H1 (cell line): Measurements from ENCODE around the gene TRPM1. TPM values are rescaled to one million over a fixed set of nuclear protein-coding genes. Genes with fewer than 3 reads are reported as not detected.

ENCODE experiments used
- CTCF ChIA-PET: fragments of 300-600 bp; sonication (Branson Sonifier 250); formaldehyde crosslinking; loops from one replicate; lab custom pipeline; 2021; ENCODE audit not compliant: partially characterized antibody; lab: Charles Lee
- POLR2A ChIA-PET: fragments of 300-600 bp; sonication (Branson Sonifier 250); formaldehyde crosslinking; loops from one replicate; lab custom pipeline; 2021; ENCODE audit warnings: inconsistent platforms; ENCODE audit not compliant: partially characterized antibody; lab: Charles Lee
- DNase-seq, 2 experiments: peaks; one replicate each; pipeline versions ENCODE4 v3.0.0 to v3.0.0-alpha.2; 2010 to 2022; ENCODE audit warnings: low spot score in 2 of 2, low read depth in 1 of 2, mixed read lengths in 1 of 2
- FAIRE-seq: peaks from 2 replicates; lab custom pipeline; 2011; peaks lifted over from hg19 to GRCh38; lab: Jason Lieb, UNC
- H2AFZ ChIP-seq: 2 replicates; pipeline ENCODE4 v1.8.1; 2012; ENCODE audit warnings: low read length, inconsistent platforms
- H2AK5ac ChIP-seq: 2 replicates; pipeline ENCODE4 v1.6.1; 2013; ENCODE audit warnings: low read depth, low read length
- H2BK120ac ChIP-seq: replicated peaks from 2 replicates; pipeline ENCODE3; 2013; ENCODE audit warnings: low read depth, low read length, inconsistent platforms
- H2BK12ac ChIP-seq: 2 replicates; pipeline ENCODE4 v1.6.1; 2013; ENCODE audit warnings: low read depth, low read length
- H2BK15ac ChIP-seq: 2 replicates; pipeline ENCODE4 v1.6.1; 2013; ENCODE audit warnings: low read length
- H2BK20ac ChIP-seq: 2 replicates; pipeline ENCODE4 v1.6.1; 2013; ENCODE audit warnings: low read length
- H2BK5ac ChIP-seq: 2 replicates; pipeline ENCODE4 v1.6.1; 2013; ENCODE audit warnings: low read depth, low read length
- H3K14ac ChIP-seq: 2 replicates; pipeline ENCODE4 v1.6.1; 2013; ENCODE audit warnings: inconsistent platforms; ENCODE audit not compliant: insufficient read length
- H3K18ac ChIP-seq: 2 replicates; pipeline ENCODE4 v1.6.1; 2013; ENCODE audit warnings: low read length; ENCODE audit errors: extremely low read depth
- H3K23ac ChIP-seq: 2 replicates; pipeline ENCODE4 v1.6.1; 2013; ENCODE audit warnings: inconsistent platforms; ENCODE audit not compliant: insufficient read length
- H3K23me2 ChIP-seq: 2 replicates; pipeline ENCODE4 v1.6.1; 2013; ENCODE audit warnings: low read depth, low read length
- H3K27ac ChIP-seq: 2 replicates; pipeline ENCODE4 v1.6.1; 2011; ENCODE audit warnings: low read depth, low read length, inconsistent platforms
- H3K27me3 ChIP-seq, 4 experiments: replicated peaks in 1 of 4; 1 replicate in 1 of 4; 2 replicates in 3 of 4; pipeline versions ENCODE4 v1.6.1 to v1.8.1; 2011 to 2013; ENCODE audit warnings: low read length in 3 of 4, mild to moderate bottlenecking in 3 of 4, inconsistent platforms in 2 of 4, mixed read lengths in 2 of 4, moderate library complexity in 1 of 4; ENCODE audit not compliant: control insufficient read depth in 3 of 4, insufficient read depth in 3 of 4; ENCODE audit errors: extremely low read depth in 1 of 4
- H3K36me3 ChIP-seq, 4 experiments: 2 replicates each; pipeline versions ENCODE4 v1.6.1 to v1.8.1; 2011 to 2013; ENCODE audit warnings: mild to moderate bottlenecking in 4 of 4, low read length in 3 of 4, moderate library complexity in 2 of 4, control low read depth in 1 of 4, inconsistent platforms in 1 of 4; ENCODE audit not compliant: insufficient read depth in 4 of 4, control insufficient read depth in 2 of 4
- H3K4ac ChIP-seq: replicated peaks from 2 replicates; pipeline ENCODE3; 2013; ENCODE audit warnings: low read length, low read depth, mixed read lengths, inconsistent platforms; ENCODE audit not compliant: insufficient read length
- H3K4me1 ChIP-seq, 4 experiments: replicated peaks in 1 of 4; 1 replicate in 1 of 4; 2 replicates in 3 of 4; pipeline versions ENCODE4 v1.6.1 to v1.8.1; 2011 to 2013; ENCODE audit warnings: low read length in 3 of 4, inconsistent platforms in 2 of 4, mixed read lengths in 1 of 4; ENCODE audit not compliant: insufficient read depth in 4 of 4, control insufficient read depth in 3 of 4
- H3K4me2 ChIP-seq, 2 experiments: 2 replicates each; pipeline versions ENCODE4 v1.6.1 to v1.8.1; 2011 to 2013; ENCODE audit warnings: low read depth in 2 of 2, low read length in 2 of 2, control low read depth in 1 of 2, inconsistent platforms in 1 of 2, mild to moderate bottlenecking in 1 of 2; ENCODE audit not compliant: insufficient read depth in 1 of 2
- H3K4me3 ChIP-seq, 4 experiments: fragments of 200-600, 300-600 bp in 1 of 4; sonication (generic), shearing (Covaris generic), sonication (Bioruptor Twin) in 1 of 4; 2 replicates each; pipeline versions ENCODE4 v1.5.1 to v1.8.1; 2011 to 2016; ENCODE audit warnings: low read length in 4 of 4, low read depth in 3 of 4, control low read depth in 2 of 4, inconsistent platforms in 2 of 4, mild to moderate bottlenecking in 2 of 4, mixed read lengths in 1 of 4, moderate library complexity in 1 of 4; ENCODE audit not compliant: insufficient read depth in 2 of 4; ENCODE audit errors: extremely low read depth in 1 of 4
- H3K56ac ChIP-seq: replicated peaks from 2 replicates; pipeline ENCODE3; 2013; ENCODE audit warnings: low read depth, mild to moderate bottlenecking, mixed read lengths, low read length, inconsistent platforms; ENCODE audit not compliant: insufficient read length
- H3K79me1 ChIP-seq: 2 replicates; pipeline ENCODE4 v1.6.1; 2013; ENCODE audit warnings: low read depth, low read length, control low read depth
- H3K79me2 ChIP-seq, 2 experiments: 2 replicates each; pipeline versions ENCODE4 v1.6.1 to v1.8.1; 2012 to 2013; ENCODE audit warnings: low read length in 2 of 2, mild to moderate bottlenecking in 2 of 2, inconsistent platforms in 1 of 2; ENCODE audit not compliant: insufficient read depth in 2 of 2, control insufficient read depth in 1 of 2
- H3K9ac ChIP-seq, 4 experiments: replicated peaks in 1 of 4; 1 replicate in 1 of 4; 2 replicates in 3 of 4; pipeline versions ENCODE4 v1.6.1 to v1.8.1; 2011 to 2013; ENCODE audit warnings: low read depth in 3 of 4, low read length in 3 of 4, control low read depth in 2 of 4, mild to moderate bottlenecking in 2 of 4, moderate library complexity in 2 of 4, inconsistent platforms in 1 of 4; ENCODE audit errors: extremely low read depth in 1 of 4
- H3K9me3 ChIP-seq, 2 experiments: 2 replicates each; pipeline versions ENCODE4 v1.6.1 to v1.8.1; 2012 to 2013; ENCODE audit warnings: mild to moderate bottlenecking in 2 of 2, moderate library complexity in 2 of 2, control low read depth in 1 of 2, inconsistent platforms in 1 of 2, low read depth in 1 of 2, low read length in 1 of 2, mixed read lengths in 1 of 2; ENCODE audit not compliant: insufficient read depth in 2 of 2
- H4K20me1 ChIP-seq, 2 experiments: replicated peaks in 1 of 2; 2 replicates each; pipeline versions ENCODE3 to v1.8.1; 2011 to 2013; ENCODE audit warnings: inconsistent platforms in 2 of 2, low read length in 2 of 2, mild to moderate bottlenecking in 1 of 2; ENCODE audit not compliant: insufficient read depth in 2 of 2, control insufficient read depth in 1 of 2
- H4K5ac ChIP-seq: 2 replicates; pipeline ENCODE4 v1.6.1; 2013; ENCODE audit warnings: low read length, low read depth, mixed read lengths, inconsistent platforms; ENCODE audit not compliant: insufficient read length
- H4K8ac ChIP-seq: 2 replicates; pipeline ENCODE4 v1.8.0; 2013; ENCODE audit warnings: mild to moderate bottlenecking, moderate library complexity, low read length, inconsistent platforms; ENCODE audit not compliant: insufficient read depth; ENCODE audit errors: extremely low read depth
- H4K91ac ChIP-seq: replicated peaks from 2 replicates; pipeline ENCODE3; 2013; ENCODE audit warnings: low read length, mixed read lengths, inconsistent platforms; ENCODE audit not compliant: insufficient read length
- CREB1 ChIP-seq: IDR thresholded peaks from 2 replicates; pipeline ENCODE4 v1.6.1; 2012; ENCODE audit warnings: inconsistent platforms
- EZH2 ChIP-seq: fragments of 200-600 bp; sonication (generic); IDR thresholded peaks from 2 replicates; pipeline ENCODE4 v1.7.1; 2012; ENCODE audit warnings: low read depth, mild to moderate bottlenecking, moderate library complexity, low read length, inconsistent platforms; ENCODE audit not compliant: severe bottlenecking
- FOSL1 ChIP-seq: IDR thresholded peaks from 2 replicates; pipeline ENCODE4 v1.6.1; 2011; ENCODE audit warnings: mild to moderate bottlenecking, low read depth, low read length, moderate library complexity; ENCODE audit not compliant: insufficient read depth
- GTF2F1 ChIP-seq: IDR thresholded peaks from 2 replicates; pipeline ENCODE4 v1.6.1; 2012; ENCODE audit warnings: low read depth, low read length, improper control_type of control experiment, borderline replicate concordance
- KDM5A ChIP-seq: fragments of 200-600 bp; IDR thresholded peaks from 2 replicates; pipeline ENCODE4 v1.7.1; 2012; ENCODE audit warnings: mild to moderate bottlenecking, low read length, inconsistent platforms, mixed read lengths
- POLR2AphosphoS5 ChIP-seq: IDR thresholded peaks from 2 replicates; pipeline ENCODE4 v1.6.1; 2011; ENCODE audit warnings: low read depth, low read length
- SIX5 ChIP-seq: IDR thresholded peaks from 2 replicates; pipeline ENCODE4 v1.6.1; 2011; ENCODE audit warnings: mild to moderate bottlenecking, low read depth, low read length
- TAF1 ChIP-seq: IDR thresholded peaks from 2 replicates; pipeline ENCODE4 v1.6.1; 2011; ENCODE audit warnings: mild to moderate bottlenecking, low read depth, low read length
- whole genome bisulfite sequencing, 2 experiments: shearing (Covaris generic) in 1 of 2; methylation state at CpG; one replicate each; pipeline versions ENCODE4 v1.1.6 to v1.1.7; 2013 to 2015; ENCODE audit warnings: low lambda C conversion rate in 2 of 2, mixed read lengths in 2 of 2, inconsistent platforms in 1 of 2, low coverage in 1 of 2, missing lambda C conversion rate in 1 of 2; ENCODE audit not compliant: insufficient replicate concordance in 2 of 2, insufficient coverage in 1 of 2, insufficient read length in 1 of 2; ENCODE audit errors: extremely low coverage in 1 of 2, missing lambda C conversion rate in 1 of 2; 5-methylcytosine and 5-hydroxymethylcytosine counted together
- polyA plus RNA-seq, 7 experiments: library from polyadenylated mRNA; depleted of rRNA in 3 of 7; stranded (reverse) in 5 of 7; unstranded in 2 of 7; fragments of >200 nt in 5 of 7; fragments of 200-250 nt in 2 of 7; gene quantifications; 1 replicate in 5 of 7; 2 replicates in 1 of 7; 4 replicates in 1 of 7; pipeline versions ENCODE4 v1.2.1 to v1.2.3, GENCODE V29; 2011 to 2013; ENCODE audit warnings: missing spikeins in 2 of 7, mixed read lengths in 2 of 7
- total RNA-seq: library from RNA; stranded (reverse); fragmentation: NEBNext Ultra II Directional; extraction: Animal tissue kit (Norgen Biotek cat#: 25700); gene quantifications from 2 replicates; pipeline ENCODE4 v1.2.1, GENCODE V29; 2021
- TF ChIP-seq, protein P1 (sequence below): IDR thresholded peaks from 2 replicates; pipeline ENCODE4 v1.6.1; 2012; ENCODE audit warnings: inconsistent platforms

Gene TRPM1
- total and polyA plus RNA-seq, 2 of the 8 experiments (the other 6 are each of a cell fraction or from before 2014, with no cell fraction given) = 0.05 TPM; not detected in 1

DNA sequence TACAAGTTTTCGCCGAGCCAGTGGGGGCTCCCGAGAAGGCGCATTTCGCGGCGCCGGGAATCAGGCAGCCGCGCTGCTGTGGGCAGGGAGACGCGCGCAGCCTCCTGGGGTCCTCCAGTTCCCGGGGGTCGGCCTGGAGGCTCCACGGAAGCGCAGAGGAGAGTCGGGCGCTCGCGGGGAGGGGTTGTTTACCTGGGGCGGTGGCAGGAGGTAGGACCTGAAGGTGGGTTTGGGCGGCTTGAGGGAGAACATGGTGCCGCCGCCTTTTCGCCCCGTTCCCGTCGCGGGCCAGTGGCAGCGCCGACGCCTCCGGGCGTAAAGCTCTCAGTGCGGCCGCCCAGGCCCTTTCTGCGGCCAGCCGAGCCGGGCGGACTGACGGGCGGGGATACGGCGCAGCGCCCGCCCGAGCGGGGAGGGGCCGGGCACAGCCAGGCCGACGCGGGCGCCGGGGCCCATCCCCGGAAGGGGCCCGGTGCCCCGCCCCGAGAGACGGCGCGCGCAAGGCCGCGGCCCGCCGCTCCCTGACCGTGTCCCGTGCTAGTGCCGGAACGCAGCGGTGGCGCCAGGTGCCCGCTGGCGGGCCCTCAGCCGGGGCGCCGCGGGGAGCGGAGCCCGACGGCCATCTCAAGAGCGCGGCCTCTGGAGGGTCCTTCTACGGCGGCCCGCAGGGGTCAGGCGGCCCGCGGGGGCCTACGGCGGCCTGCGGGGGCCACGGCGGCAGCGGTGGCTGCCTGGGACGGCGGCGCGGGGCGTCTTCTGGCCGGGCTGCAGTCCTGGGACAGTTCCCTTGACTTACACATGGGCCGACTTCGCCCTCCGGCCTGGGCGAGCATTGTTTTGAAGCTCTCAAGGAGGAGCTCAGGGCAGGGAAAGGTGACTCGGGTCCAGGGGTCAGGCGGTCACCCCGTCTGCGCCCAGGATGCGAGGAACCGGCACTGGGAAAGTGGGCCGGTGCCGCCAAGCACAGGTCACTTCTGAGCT, 110.0 kb downstream of the TRPM1 start, which contains the start of gene MTMR10:
TSS of gene MTMR10 (minus strand) at position 374 of the 981 bp plus-strand sequence. CDS start at position 252, 122 bp downstream.
- H3K9ac ChIP-seq = peak within 1 kb of the TSS; percentile 13 to 87 (median 80)
- peaks cover 0 to 2% (median 0%) of the 10 kb centered on the region in 4 experiments; a peak in 1 of 7 replicates for H3K4me1 ChIP-seq
- H2BK12ac ChIP-seq = no peak within 1 kb of the TSS; the same call in 1 of the 2 replicates
- H3K36me3 ChIP-seq = no peaks in the 10 kb centered on the region
- H3K18ac ChIP-seq = peak within 1 kb of the TSS; percentile 60
- H3K23me2 ChIP-seq = peaks cover 8% of the 10 kb centered on the region; the same call in 1 of the 2 replicates
- peak within 1 kb of the TSS; percentile 55 for H4K91ac ChIP-seq
- H3K56ac ChIP-seq = peak within 1 kb of the TSS; percentile 82
- H3K14ac ChIP-seq = no peak within 1 kb of the TSS
- 2% methylated on average over 53 of the region's 114 CpGs; no CpG with 5 or more reads in 1 of the 2 experiments for WGBS, 2 experiments
- peak within 1 kb of the TSS; percentile 73 to 91 (median 86) for H3K4me3 ChIP-seq
- no peaks in the 10 kb centered on the region for H3K27me3 ChIP-seq
- peak within 1 kb of the TSS; percentile 82 to 85 for H3K4me2 ChIP-seq
- DNase-seq (peak; percentile 38 to 86), FAIRE-seq (no peak)
- no peak within 1 kb of the TSS for H2AK5ac ChIP-seq
- ChIA-PET POLR2A (interaction anchor here (0.6 to 2.5 kb wide), 17 partner anchors 9 to 469 kb away, joined by 3 to 14 read pairs (median 3); no protein-coding TSS in a partner anchor), CTCF (interaction anchor here (0.8 to 1.6 kb wide), 6 partner anchors 10 to 138 kb away, joined by 3 to 5 read pairs (median 4); no protein-coding TSS in a partner anchor)
- H3K79me1 ChIP-seq = peaks cover 2% of the 10 kb centered on the region; the same call in 1 of the 2 replicates
- peak within 1 kb of the TSS; percentile 57; the same call in 1 of the 2 replicates for H2BK5ac ChIP-seq
- peak within 1 kb of the TSS; percentile 86 for H4K5ac ChIP-seq
- peak within 1 kb of the TSS; percentile 86 for H2BK120ac ChIP-seq
- H3K23ac ChIP-seq = no peak within 1 kb of the TSS
- H3K4ac ChIP-seq = peak within 1 kb of the TSS; percentile 78
- H2BK20ac ChIP-seq = no peak within 1 kb of the TSS
- H2AFZ ChIP-seq = peak within 1 kb of the TSS; percentile 77; the same call in 1 of the 2 replicates
- H4K8ac ChIP-seq = peak within 1 kb of the TSS; percentile 93; the same call in 1 of the 2 replicates
- H3K79me2 ChIP-seq = peaks cover 0 to 6% of the 10 kb centered on the region in 2 experiments; a peak in 2 of 4 replicates
- no peaks in the 10 kb centered on the region for H4K20me1 ChIP-seq
- peak within 1 kb of the TSS; percentile 81 for H3K27ac ChIP-seq
- no peaks in the 10 kb centered on the region for H3K9me3 ChIP-seq
- H2BK15ac ChIP-seq = no peak within 1 kb of the TSS
- TF ChIP-seq FOSL1 (no peak), TAF1 (peak; percentile 79), POLR2AphosphoS5 (0 out of 2 replicates have a peak, but pooled peaks have one; percentile 36), CREB1 (no peak), EZH2 (no peak), SIX5 (no peak), KDM5A (no peak), GTF2F1 (no peak)
- TF ChIP-seq, protein P1, sequence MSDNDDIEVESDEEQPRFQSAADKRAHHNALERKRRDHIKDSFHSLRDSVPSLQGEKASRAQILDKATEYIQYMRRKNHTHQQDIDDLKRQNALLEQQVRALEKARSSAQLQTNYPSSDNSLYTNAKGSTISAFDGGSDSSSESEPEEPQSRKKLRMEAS = 0 out of 2 replicates have a peak, but pooled peaks have one; percentile 4
